Activated naive CD4-positive, alpha-beta T cell treated with anti-CD3 and anti-CD28 coated beads, Interleukin-2, amount 10 ng/mL, durations not matched to agents 7 days and 5 days (primary cell): ENCODE measurements around the gene TIMM22.
A peak's percentile ranks its signal among the peaks of the same experiment; 100 is the strongest.
"Not testable (repeated sequence)": the region's sequence is repeated elsewhere in the genome, so short reads cannot be mapped to it uniquely, and the experiment has no call there.

ENCODE experiments used
- CTCF ChIA-PET: fragments of 350-600 bp; sonication (Branson Sonifier 250); formaldehyde crosslinking; loops from one replicate; lab custom pipeline; 2021; ENCODE audit warnings: antibody characterized with exemption; lab: Charles Lee
- DNase-seq: peaks from one replicate; pipeline ENCODE4 v3.0.0-alpha.2; 2020
- H3K27ac Mint-ChIP-seq: one replicate; pipeline ENCODE4 v1.8.0; 2021; ENCODE audit warnings: mild to moderate bottlenecking, moderate library complexity, mixed read lengths
- H3K27me3 Mint-ChIP-seq: one replicate; pipeline ENCODE4 v1.8.0; 2021; ENCODE audit warnings: mild to moderate bottlenecking, mixed read lengths
- H3K36me3 Mint-ChIP-seq: one replicate; pipeline ENCODE4 v1.8.0; 2021; ENCODE audit warnings: mixed read lengths
- H3K4me1 Mint-ChIP-seq: one replicate; pipeline ENCODE4 v1.8.0; 2021; ENCODE audit warnings: mixed read lengths
- H3K4me3 Mint-ChIP-seq: one replicate; pipeline ENCODE4 v1.8.0; 2021; ENCODE audit warnings: mild to moderate bottlenecking, moderate library complexity, mixed read lengths
- H3K9me3 Mint-ChIP-seq: one replicate; pipeline ENCODE4 v1.8.0; 2021; ENCODE audit warnings: mixed read lengths

Gene TIMM22

GRCh38 chr17:996554-997344 lies at the start of gene TIMM22:
TIMM22 (plus strand) TSS chr17:997129; CDS start chr17:997143, 14 bp downstream.
- peak within 1 kb of the TSS; percentile 98 for H3K4me3 Mint-ChIP-seq
- peaks cover 19% of the 10 kb centered on the region for H3K36me3 Mint-ChIP-seq
- H3K27me3 Mint-ChIP-seq: peaks cover 6% of the 10 kb centered on the region
- DNase-seq: peak; percentile 95
- peaks cover 29% of the 10 kb centered on the region for H3K9me3 Mint-ChIP-seq
- H3K4me1 Mint-ChIP-seq: peaks cover 26% of the 10 kb centered on the region
- CTCF ChIA-PET: interaction anchor here (0.6 to 2.6 kb wide), 13 partner anchors 14 to 585 kb away, joined by 3 to 23 read pairs (median 5); partner anchors contain the start of genes GLOD4, MRM3 and NXN
- H3K27ac Mint-ChIP-seq: peak within 1 kb of the TSS; percentile 98

- Mint-ChIP-seq H3K27ac (no peak overlapping the region), H3K4me3 (no peak overlapping the region), H3K4me1 (no peaks in the 10 kb centered on the region), H3K9me3 (no peaks in the 10 kb centered on the region), H3K36me3 (no peaks in the 10 kb centered on the region), H3K27me3 (peaks cover 42% of the 10 kb centered on the region)
- CTCF ChIA-PET: no interaction called here
- DNase-seq: no peak
These were observed 48.6 kb upstream of the TIMM22 start for GRCh38 chr17:948284-948852.

- CTCF ChIA-PET: no interaction called here
- H3K27ac Mint-ChIP-seq: no peak overlapping the region
- no peaks in the 10 kb centered on the region for H3K9me3 Mint-ChIP-seq
- no peaks in the 10 kb centered on the region for H3K4me1 Mint-ChIP-seq
- peaks cover 46% of the 10 kb centered on the region for H3K27me3 Mint-ChIP-seq
- H3K36me3 Mint-ChIP-seq: no peaks in the 10 kb centered on the region
- H3K4me3 Mint-ChIP-seq: no peak overlapping the region
- DNase-seq: no peak
These were observed 47.2 kb upstream of the TIMM22 start for GRCh38 chr17:949623-950303.

GRCh38 chr17:951325-952132 lies 45.4 kb upstream of the TIMM22 start:
- no peaks in the 10 kb centered on the region for H3K36me3 Mint-ChIP-seq
- no peak overlapping the region for H3K27ac Mint-ChIP-seq
- H3K9me3 Mint-ChIP-seq: no peaks in the 10 kb centered on the region
- CTCF ChIA-PET: no interaction called here
- H3K27me3 Mint-ChIP-seq: peaks cover 40% of the 10 kb centered on the region
- DNase-seq: no peak
- H3K4me1 Mint-ChIP-seq: no peaks in the 10 kb centered on the region
- H3K4me3 Mint-ChIP-seq: no peak overlapping the region

GRCh38 chr17:952592-952991 lies 44.3 kb upstream of the TIMM22 start:
- H3K27ac Mint-ChIP-seq, H3K9me3 Mint-ChIP-seq, H3K4me3 Mint-ChIP-seq, H3K4me1 Mint-ChIP-seq, CTCF ChIA-PET, DNase-seq, H3K36me3 Mint-ChIP-seq: not testable (repeated sequence)
- H3K27me3 Mint-ChIP-seq: peaks cover 41% of the 10 kb centered on the region

- Mint-ChIP-seq H3K36me3 (no peaks in the 10 kb centered on the region), H3K27ac (no peak overlapping the region), H3K4me3 (no peak overlapping the region), H3K27me3 (peaks cover 44% of the 10 kb centered on the region), H3K4me1 (no peaks in the 10 kb centered on the region), H3K9me3 (no peaks in the 10 kb centered on the region)
- CTCF ChIA-PET: no interaction called here
- DNase-seq: no peak
These were observed 43.2 kb upstream of the TIMM22 start for GRCh38 chr17:953767-954166.

GRCh38 chr17:954431-955164 lies 42.3 kb upstream of the TIMM22 start:
- no peak overlapping the region for H3K4me3 Mint-ChIP-seq
- no peak overlapping the region for H3K27ac Mint-ChIP-seq
- peaks cover 44% of the 10 kb centered on the region for H3K27me3 Mint-ChIP-seq
- H3K4me1 Mint-ChIP-seq: no peaks in the 10 kb centered on the region
- no peaks in the 10 kb centered on the region for H3K36me3 Mint-ChIP-seq
- CTCF ChIA-PET: no interaction called here
- no peak for DNase-seq
- H3K9me3 Mint-ChIP-seq: no peaks in the 10 kb centered on the region

- Mint-ChIP-seq H3K9me3 (no peaks in the 10 kb centered on the region), H3K4me3 (no peak overlapping the region), H3K27ac (no peak overlapping the region), H3K36me3 (no peaks in the 10 kb centered on the region), H3K27me3 (peaks cover 21% of the 10 kb centered on the region), H3K4me1 (no peaks in the 10 kb centered on the region)
- CTCF ChIA-PET: no interaction called here
- DNase-seq: no peak
These were observed 40.0 kb upstream of the TIMM22 start for GRCh38 chr17:956905-957304.

GRCh38 chr17:957856-958421 lies 39.0 kb upstream of the TIMM22 start:
- CTCF ChIA-PET: no interaction called here
- Mint-ChIP-seq H3K27ac (no peak overlapping the region), H3K27me3 (peaks cover 23% of the 10 kb centered on the region), H3K4me3 (no peak overlapping the region), H3K4me1 (no peaks in the 10 kb centered on the region), H3K9me3 (no peaks in the 10 kb centered on the region), H3K36me3 (no peaks in the 10 kb centered on the region)
- no peak for DNase-seq

GRCh38 chr17:958712-959451 lies 38.0 kb upstream of the TIMM22 start:
- H3K9me3 Mint-ChIP-seq: no peaks in the 10 kb centered on the region
- H3K36me3 Mint-ChIP-seq: no peaks in the 10 kb centered on the region
- no peak for DNase-seq
- no peaks in the 10 kb centered on the region for H3K4me1 Mint-ChIP-seq
- CTCF ChIA-PET: no interaction called here
- peaks cover 18% of the 10 kb centered on the region for H3K27me3 Mint-ChIP-seq
- no peak overlapping the region for H3K4me3 Mint-ChIP-seq
- no peak overlapping the region for H3K27ac Mint-ChIP-seq

GRCh38 chr17:962166-962565 lies 34.8 kb upstream of the TIMM22 start:
- H3K36me3 Mint-ChIP-seq: no peaks in the 10 kb centered on the region
- H3K4me1 Mint-ChIP-seq: no peaks in the 10 kb centered on the region
- H3K27ac Mint-ChIP-seq: no peak overlapping the region
- peaks cover 30% of the 10 kb centered on the region for H3K27me3 Mint-ChIP-seq
- H3K9me3 Mint-ChIP-seq: no peaks in the 10 kb centered on the region
- H3K4me3 Mint-ChIP-seq: no peak overlapping the region
- DNase-seq: no peak
- CTCF ChIA-PET: no interaction called here

GRCh38 chr17:962670-963069 lies 34.3 kb upstream of the TIMM22 start:
- Mint-ChIP-seq H3K9me3 (no peaks in the 10 kb centered on the region), H3K27ac (no peak overlapping the region), H3K36me3 (no peaks in the 10 kb centered on the region), H3K4me3 (no peak overlapping the region), H3K4me1 (no peaks in the 10 kb centered on the region), H3K27me3 (peaks cover 27% of the 10 kb centered on the region)
- DNase-seq: no peak
- CTCF ChIA-PET: no interaction called here

- Mint-ChIP-seq H3K9me3 (no peaks in the 10 kb centered on the region), H3K36me3 (no peaks in the 10 kb centered on the region), H3K4me3 (no peak overlapping the region), H3K27ac (no peak overlapping the region), H3K27me3 (peaks cover 46% of the 10 kb centered on the region), H3K4me1 (no peaks in the 10 kb centered on the region)
- DNase-seq: no peak
- CTCF ChIA-PET: interaction anchor here (0.8 kb wide), 1 partner anchor 337 kb away, joined by 3 read pairs; no protein-coding TSS in a partner anchor
These were observed 32.1 kb upstream of the TIMM22 start for GRCh38 chr17:964876-965275.
